Neural progenitor cell (in vitro differentiated cells): ENCODE results near the gene MZF1. TPM values are rescaled to one million over a fixed set of nuclear protein-coding genes. Genes with fewer than 3 reads are reported as not detected.

ENCODE experiments used
- DNase-seq: peaks from one replicate; pipeline ENCODE4 v3.0.0-alpha.2; 2016; ENCODE audit warnings: low spot score
- H2AFZ ChIP-seq: fragments of 200-600 bp; sonication (generic); replicated peaks from 2 replicates; pipeline ENCODE4 v1.6.1; 2016; ENCODE audit warnings: antibody characterized with exemption
- H3F3A ChIP-seq: fragments of 200-600 bp; sonication (generic); 2 replicates; pipeline ENCODE4 v1.6.1; 2016; ENCODE audit warnings: antibody characterized with exemption, low read depth
- H3K27ac ChIP-seq: fragments of 200-600 bp; sonication (generic); 2 replicates; pipeline ENCODE4 v1.5.1; 2016; ENCODE audit warnings: mild to moderate bottlenecking
- H3K27me3 ChIP-seq: fragments of 200-600 bp; sonication (generic); 2 replicates; pipeline ENCODE4 v1.6.1; 2016; ENCODE audit warnings: mild to moderate bottlenecking, moderate library complexity
- H3K36me3 ChIP-seq: fragments of 200-600 bp; sonication (generic); 2 replicates; pipeline ENCODE4 v1.5.1; 2016
- H3K4me1 ChIP-seq: fragments of 200-600 bp; sonication (generic); 2 replicates; pipeline ENCODE4 v1.6.1; 2016; ENCODE audit warnings: mixed run types
- H3K4me2 ChIP-seq: fragments of 200-600 bp; sonication (generic); 2 replicates; pipeline ENCODE4 v1.6.1; 2016
- H3K4me3 ChIP-seq: fragments of 200-600 bp; sonication (generic); 2 replicates; pipeline ENCODE4 v1.5.1; 2016
- H3K79me2 ChIP-seq: fragments of 200-600 bp; sonication (generic); 2 replicates; pipeline ENCODE4 v1.6.1; 2016; ENCODE audit warnings: low read depth
- H3K9ac ChIP-seq: fragments of 200-600 bp; sonication (generic); 2 replicates; pipeline ENCODE4 v1.6.1; 2016
- H3K9me3 ChIP-seq: fragments of 200-600 bp; sonication (generic); 2 replicates; pipeline ENCODE4 v1.5.1; 2016; ENCODE audit warnings: low read depth
- H4K20me1 ChIP-seq: fragments of 200-600 bp; sonication (generic); 2 replicates; pipeline ENCODE4 v1.6.1; 2016; ENCODE audit warnings: low read depth
- H3K27ac Mint-ChIP-seq: 3 replicates; pipeline ENCODE4 v1.8.0; 2021; ENCODE audit warnings: mixed read lengths
- H3K27me3 Mint-ChIP-seq: 2 replicates; pipeline ENCODE4 v1.8.0; 2022; ENCODE audit warnings: low read depth, mild to moderate bottlenecking, inconsistent platforms, moderate library complexity, mixed read lengths; ENCODE audit not compliant: insufficient read depth
- H3K36me3 Mint-ChIP-seq: 3 replicates; pipeline ENCODE4 v1.8.0; 2021; ENCODE audit warnings: mixed read lengths
- H3K4me1 Mint-ChIP-seq: 3 replicates; pipeline ENCODE4 v1.8.0; 2021; ENCODE audit warnings: mixed read lengths
- H3K4me3 Mint-ChIP-seq: 3 replicates; pipeline ENCODE4 v1.8.0; 2021; ENCODE audit warnings: mild to moderate bottlenecking, moderate library complexity, mixed read lengths
- H3K9me3 Mint-ChIP-seq: 3 replicates; pipeline ENCODE4 v1.8.0; 2020; ENCODE audit warnings: mixed read lengths
- EZH2 ChIP-seq: fragments of 200-600 bp; sonication (generic); IDR thresholded peaks from 2 replicates; pipeline ENCODE4 v1.6.1; 2017; ENCODE audit warnings: antibody characterized with exemption, mild to moderate bottlenecking, moderate library complexity
- EZH2phosphoT487 ChIP-seq: fragments of 200-600 bp; sonication (generic); IDR thresholded peaks from 2 replicates; pipeline ENCODE4 v1.6.1; 2017; ENCODE audit warnings: antibody characterized with exemption
- total RNA-seq: library from RNA; depleted of rRNA; stranded (reverse); fragments of >200 nt; gene quantifications from 2 replicates; pipeline ENCODE4 v1.2.3, GENCODE V29; 2015; ENCODE audit warnings: low replicate concordance
- TF ChIP-seq, protein P1 (sequence below): fragments of 200-600 bp; sonication (generic); IDR thresholded peaks from 2 replicates; pipeline ENCODE4 v1.5.1; 2017; ENCODE audit warnings: antibody characterized with exemption, mild to moderate bottlenecking

The MZF1 gene
- total RNA-seq, 1 donor from 2014 or later, result 8.4 TPM

- Histone ChIP-seq H4K20me1 (peaks cover 15% of the 10 kb centered on the region), H3K4me1 (peaks cover 23% of the 10 kb centered on the region), H3K27me3 (peaks cover 7% of the 10 kb centered on the region), H3K4me3 (peak overlapping the region; percentile 65), H2AFZ (no peak overlapping the region), H3K79me2 (peaks cover 52% of the 10 kb centered on the region), H3K9ac (peak overlapping the region; percentile 94), H3K36me3 (no peaks in the 10 kb centered on the region), H3K27ac (peak overlapping the region; percentile 61), H3F3A (peaks cover 76% of the 10 kb centered on the region), H3K9me3 (no peaks in the 10 kb centered on the region), H3K4me2 (peak overlapping the region; percentile 98)
- Mint-ChIP-seq H3K27me3 (peaks cover 20% of the 10 kb centered on the region), H3K36me3 (peaks cover 19% of the 10 kb centered on the region), H3K4me1 (peaks cover 51% of the 10 kb centered on the region), H3K27ac (peak overlapping the region; percentile 96), H3K4me3 (peak overlapping the region; percentile 97), H3K9me3 (no peaks in the 10 kb centered on the region)
- no peak for TF ChIP-seq EZH2phosphoT487
- no peak for TF ChIP-seq EZH2
- TF ChIP-seq, protein P1, sequence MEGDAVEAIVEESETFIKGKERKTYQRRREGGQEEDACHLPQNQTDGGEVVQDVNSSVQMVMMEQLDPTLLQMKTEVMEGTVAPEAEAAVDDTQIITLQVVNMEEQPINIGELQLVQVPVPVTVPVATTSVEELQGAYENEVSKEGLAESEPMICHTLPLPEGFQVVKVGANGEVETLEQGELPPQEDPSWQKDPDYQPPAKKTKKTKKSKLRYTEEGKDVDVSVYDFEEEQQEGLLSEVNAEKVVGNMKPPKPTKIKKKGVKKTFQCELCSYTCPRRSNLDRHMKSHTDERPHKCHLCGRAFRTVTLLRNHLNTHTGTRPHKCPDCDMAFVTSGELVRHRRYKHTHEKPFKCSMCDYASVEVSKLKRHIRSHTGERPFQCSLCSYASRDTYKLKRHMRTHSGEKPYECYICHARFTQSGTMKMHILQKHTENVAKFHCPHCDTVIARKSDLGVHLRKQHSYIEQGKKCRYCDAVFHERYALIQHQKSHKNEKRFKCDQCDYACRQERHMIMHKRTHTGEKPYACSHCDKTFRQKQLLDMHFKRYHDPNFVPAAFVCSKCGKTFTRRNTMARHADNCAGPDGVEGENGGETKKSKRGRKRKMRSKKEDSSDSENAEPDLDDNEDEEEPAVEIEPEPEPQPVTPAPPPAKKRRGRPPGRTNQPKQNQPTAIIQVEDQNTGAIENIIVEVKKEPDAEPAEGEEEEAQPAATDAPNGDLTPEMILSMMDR, result no peak
- no peak for DNase-seq
Measured at GRCh38 chr19:58557221-58558065, 15.7 kb downstream of the MZF1 start.

- H3K27me3 Mint-ChIP-seq, result peaks cover 20% of the 10 kb centered on the region
- peak overlapping the region; percentile 97 for H3K4me3 Mint-ChIP-seq
- H3K27ac ChIP-seq, result no peak overlapping the region
Measured at GRCh38 chr19:58556622-58557220, 16.4 kb downstream of the MZF1 start.

DNA sequence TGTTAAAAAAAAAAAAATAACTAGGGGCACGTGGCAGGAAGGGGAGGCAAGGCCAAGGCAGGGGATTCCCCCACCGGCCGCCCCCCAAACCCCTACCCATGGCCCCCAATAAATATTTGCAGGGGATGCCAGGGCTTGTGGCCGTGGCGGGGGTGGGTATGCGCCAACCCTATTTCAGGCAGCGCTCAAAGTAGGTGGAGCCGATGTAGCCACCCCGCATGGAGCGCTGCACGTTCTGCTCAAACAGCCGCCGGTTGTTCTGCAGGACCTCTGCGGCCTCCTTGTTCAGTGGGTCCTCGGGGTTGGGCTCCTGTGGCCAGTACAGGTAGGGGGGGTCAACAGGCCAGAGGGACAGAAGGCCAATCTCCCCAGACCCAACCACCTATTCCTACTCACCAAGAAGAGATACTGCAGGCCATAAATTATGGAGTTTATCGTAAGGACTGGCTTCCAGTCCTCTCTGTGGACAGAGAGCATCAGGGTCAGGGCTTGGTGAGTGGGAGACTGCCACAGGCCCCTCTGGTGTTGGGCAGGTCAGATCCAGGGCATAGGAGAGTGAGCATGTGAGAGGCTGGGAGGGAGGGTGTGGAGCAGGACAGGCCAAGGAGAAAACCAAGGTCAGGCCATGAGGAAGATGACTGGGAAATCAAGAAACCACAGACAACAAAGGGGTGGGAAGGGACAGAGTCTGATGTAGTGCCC, 17.1 kb downstream of the MZF1 start:
- H3K27ac Mint-ChIP-seq, result peak overlapping the region; percentile 90
- H3K9me3 Mint-ChIP-seq, result no peaks in the 10 kb centered on the region
- H3K36me3 Mint-ChIP-seq, result peaks cover 21% of the 10 kb centered on the region
- no peaks in the 10 kb centered on the region for H3K36me3 ChIP-seq
- H3K4me3 Mint-ChIP-seq, result peak overlapping the region; percentile 97
- peaks cover 51% of the 10 kb centered on the region for H3K4me1 Mint-ChIP-seq
- no peaks in the 10 kb centered on the region for H3K9me3 ChIP-seq
- peaks cover 20% of the 10 kb centered on the region for H4K20me1 ChIP-seq
- H3F3A ChIP-seq, result peaks cover 85% of the 10 kb centered on the region
- H3K4me3 ChIP-seq, result no peak overlapping the region
- peaks cover 53% of the 10 kb centered on the region for H3K79me2 ChIP-seq
- H3K27me3 Mint-ChIP-seq, result peaks cover 19% of the 10 kb centered on the region
- peak overlapping the region; percentile 78 for H3K27ac ChIP-seq
- H3K9ac ChIP-seq, result no peak overlapping the region
- no peak overlapping the region for H2AFZ ChIP-seq
- H3K4me2 ChIP-seq, result no peak overlapping the region
- no peak for TF ChIP-seq EZH2phosphoT487
- TF ChIP-seq, protein P1, result no peak
- no peak for TF ChIP-seq EZH2
- no peak for DNase-seq
- no peaks in the 10 kb centered on the region for H3K27me3 ChIP-seq
- peaks cover 23% of the 10 kb centered on the region for H3K4me1 ChIP-seq

More at GRCh38 chr19:58556622-58557220, 16.4 kb downstream of the MZF1 start:
- peak overlapping the region; percentile 98 for H3K4me2 ChIP-seq
- DNase-seq, result no peak
- H3K4me3 ChIP-seq, result peak overlapping the region; percentile 65
- H3K9ac ChIP-seq, result peak overlapping the region; percentile 94
- Mint-ChIP-seq H3K4me1 (peaks cover 51% of the 10 kb centered on the region), H3K36me3 (peaks cover 21% of the 10 kb centered on the region), H3K27ac (peak overlapping the region; percentile 90), H3K9me3 (no peaks in the 10 kb centered on the region)
- no peaks in the 10 kb centered on the region for H3K9me3 ChIP-seq
- H3K36me3 ChIP-seq, result no peaks in the 10 kb centered on the region
- peaks cover under 1% of the 10 kb centered on the region for H3K27me3 ChIP-seq
- H3K4me1 ChIP-seq, result peaks cover 23% of the 10 kb centered on the region
- TF ChIP-seq EZH2phosphoT487 (no peak), EZH2 (no peak)
- TF ChIP-seq, protein P1, result no peak
- peaks cover 15% of the 10 kb centered on the region for H4K20me1 ChIP-seq
- H3F3A ChIP-seq, result peaks cover 83% of the 10 kb centered on the region
- H3K79me2 ChIP-seq, result peaks cover 53% of the 10 kb centered on the region
- H2AFZ ChIP-seq, result no peak overlapping the region
